Cardiac atrium fibroblast (primary cell): ENCODE measurements around the gene ACBD3. TPM values are rescaled to one million over a fixed set of nuclear protein-coding genes. Genes with fewer than 3 reads are reported as not detected.

Experiments
- total RNA-seq: library from RNA; depleted of rRNA; stranded (reverse); fragments of >200 nt; gene quantifications from 2 replicates; pipeline ENCODE4 v1.2.3, GENCODE V29; 2015

ACBD3 gene
- 44.4 and 58.0 TPM in 2 replicates for total RNA-seq

GRCh38 chr1:226186124-226187018 is at the start of gene ACBD3:
TSS of gene ACBD3 (minus strand) at chr1:226186741. CDS start at chr1:226186675, 66 bp downstream.

GRCh38 chr1:226223157-226223785 is 36.7 kb upstream of the ACBD3 start, which contains the start of gene MIXL1:
TSS of gene MIXL1 (plus strand) at chr1:226223664. CDS start at chr1:226223682, 18 bp downstream.

Other genes starting within 250 kb of the ACBD3 start
- not detected in 2 replicates for gene LEFTY2, start 245.5 kb downstream of the ACBD3 start, total RNA-seq
- 16.4 and 19.8 TPM in 2 replicates for gene SDE2, start 187.4 kb downstream of the ACBD3 start, total RNA-seq
- 266 and 271 TPM in 2 replicates for gene H3-3A, start 124.0 kb downstream of the ACBD3 start, total RNA-seq
- not detected in 2 replicates for gene MIXL1, start 36.9 kb upstream of the ACBD3 start, total RNA-seq
- 1.3 and 1.4 TPM in 2 replicates for gene LIN9, start 122.4 kb upstream of the ACBD3 start, total RNA-seq
- 53.8 and 78.6 TPM in 2 replicates for gene PARP1, start 221.4 kb upstream of the ACBD3 start, total RNA-seq